ENCODE results near the gene ANHX. TPM values are rescaled to one million over a fixed set of nuclear protein-coding genes. Genes with fewer than 3 reads are reported as not detected.

ANHX gene
- total RNA-seq, 2 donors from 2014 or later: not detected

DNA sequence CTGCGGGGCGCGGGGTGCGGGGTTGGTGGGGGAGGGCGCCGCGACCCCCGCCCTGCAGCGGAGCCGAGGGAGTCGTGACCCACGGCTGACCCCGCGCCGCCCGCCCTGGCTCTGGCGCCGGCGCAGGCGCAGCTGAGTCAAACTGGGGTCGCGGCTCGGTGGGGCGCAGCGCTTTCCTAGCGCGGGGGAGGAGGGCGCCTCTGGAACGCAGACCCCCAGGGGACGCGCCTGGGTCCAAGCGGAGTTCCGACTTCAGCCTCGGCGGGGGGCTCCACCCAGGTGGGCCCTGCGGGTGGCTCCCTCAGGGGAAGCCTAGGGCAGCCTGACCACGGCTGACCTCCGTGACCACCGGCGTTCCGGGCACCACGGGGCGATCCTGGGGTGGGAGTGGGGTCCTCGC, 467 bp upstream of the ANHX start:
- H3K4me1 ChIP-seq: no peaks in the 10 kb centered on the region
- DNase-seq (ENCODE audit: low spot score): no peak
- H3K27ac ChIP-seq: no peak overlapping the region
- TF ChIP-seq, protein P1, sequence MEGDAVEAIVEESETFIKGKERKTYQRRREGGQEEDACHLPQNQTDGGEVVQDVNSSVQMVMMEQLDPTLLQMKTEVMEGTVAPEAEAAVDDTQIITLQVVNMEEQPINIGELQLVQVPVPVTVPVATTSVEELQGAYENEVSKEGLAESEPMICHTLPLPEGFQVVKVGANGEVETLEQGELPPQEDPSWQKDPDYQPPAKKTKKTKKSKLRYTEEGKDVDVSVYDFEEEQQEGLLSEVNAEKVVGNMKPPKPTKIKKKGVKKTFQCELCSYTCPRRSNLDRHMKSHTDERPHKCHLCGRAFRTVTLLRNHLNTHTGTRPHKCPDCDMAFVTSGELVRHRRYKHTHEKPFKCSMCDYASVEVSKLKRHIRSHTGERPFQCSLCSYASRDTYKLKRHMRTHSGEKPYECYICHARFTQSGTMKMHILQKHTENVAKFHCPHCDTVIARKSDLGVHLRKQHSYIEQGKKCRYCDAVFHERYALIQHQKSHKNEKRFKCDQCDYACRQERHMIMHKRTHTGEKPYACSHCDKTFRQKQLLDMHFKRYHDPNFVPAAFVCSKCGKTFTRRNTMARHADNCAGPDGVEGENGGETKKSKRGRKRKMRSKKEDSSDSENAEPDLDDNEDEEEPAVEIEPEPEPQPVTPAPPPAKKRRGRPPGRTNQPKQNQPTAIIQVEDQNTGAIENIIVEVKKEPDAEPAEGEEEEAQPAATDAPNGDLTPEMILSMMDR (IDR thresholded peaks at IDR 0.05): no peak
- no peak overlapping the region for H3K4me3 ChIP-seq
- H3K36me3 ChIP-seq: no peaks in the 10 kb centered on the region
- no peaks in the 10 kb centered on the region for H3K9me3 ChIP-seq
- H3K27me3 ChIP-seq: no peaks in the 10 kb centered on the region

DNA sequence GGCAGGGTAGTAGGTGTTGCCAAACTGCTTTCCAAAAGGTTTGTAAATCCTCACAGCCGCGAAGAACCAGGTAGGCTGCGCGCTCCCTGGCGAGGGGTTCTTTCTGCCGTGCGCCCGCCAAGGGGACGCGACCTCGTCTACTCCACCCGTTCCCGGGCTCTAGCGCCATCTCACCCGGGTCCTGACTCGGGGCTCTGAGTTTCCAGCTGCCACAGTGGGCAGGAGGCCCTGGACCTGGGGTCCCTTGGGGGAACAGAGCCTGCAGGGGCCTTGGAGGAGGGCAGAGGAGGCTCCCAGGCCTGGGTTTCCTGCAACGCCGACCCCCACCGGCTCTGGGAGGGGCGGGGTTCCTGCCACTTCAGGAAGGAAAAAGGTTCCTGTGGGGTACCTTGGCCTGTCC, 706 bp downstream of the ANHX start:
- Histone ChIP-seq H3K4me1 (no peaks in the 10 kb centered on the region), H3K27me3 (no peaks in the 10 kb centered on the region), H3K9me3 (no peaks in the 10 kb centered on the region), H3K27ac (no peak overlapping the region), H3K36me3 (no peaks in the 10 kb centered on the region), H3K4me3 (no peak overlapping the region)
- TF ChIP-seq, protein P1 (IDR thresholded peaks at IDR 0.05): no peak
- no peak for DNase-seq (ENCODE audit: low spot score)

DNA sequence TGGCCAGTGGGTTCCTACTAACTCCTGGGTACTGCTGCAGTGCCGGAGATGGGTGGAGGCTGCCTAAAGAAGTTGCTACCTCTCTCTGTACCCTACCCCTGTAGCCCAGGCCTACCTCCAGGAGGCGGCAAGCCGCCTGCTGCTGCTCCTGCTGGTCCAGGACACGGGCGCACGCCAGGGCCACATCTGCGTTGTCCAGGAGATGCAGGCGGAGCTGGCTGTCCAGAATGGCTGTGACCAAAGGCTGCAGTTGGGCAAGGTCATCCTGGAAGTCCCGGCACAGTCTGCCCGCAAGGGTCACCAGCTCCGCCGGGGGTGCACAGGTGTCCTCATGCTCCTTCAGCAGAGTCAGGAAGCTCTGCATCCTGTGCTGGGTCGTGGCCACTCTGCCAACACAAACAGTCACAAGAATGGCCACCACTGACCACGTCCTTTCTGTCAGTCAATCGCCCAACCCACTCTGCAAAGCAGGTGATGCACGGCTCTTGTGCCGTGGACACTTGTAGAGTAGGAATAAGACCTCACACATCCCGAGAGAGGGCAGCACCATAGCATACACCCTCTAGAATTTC, 1.6 kb downstream of the ANHX start:
- TF ChIP-seq, protein P1 (IDR thresholded peaks at IDR 0.05): no peak
- Histone ChIP-seq H3K4me3 (no peak overlapping the region), H3K4me1 (no peaks in the 10 kb centered on the region), H3K36me3 (no peaks in the 10 kb centered on the region), H3K27me3 (no peaks in the 10 kb centered on the region), H3K27ac (no peak overlapping the region), H3K9me3 (no peaks in the 10 kb centered on the region)
- no peak for DNase-seq (ENCODE audit: low spot score)

DNA sequence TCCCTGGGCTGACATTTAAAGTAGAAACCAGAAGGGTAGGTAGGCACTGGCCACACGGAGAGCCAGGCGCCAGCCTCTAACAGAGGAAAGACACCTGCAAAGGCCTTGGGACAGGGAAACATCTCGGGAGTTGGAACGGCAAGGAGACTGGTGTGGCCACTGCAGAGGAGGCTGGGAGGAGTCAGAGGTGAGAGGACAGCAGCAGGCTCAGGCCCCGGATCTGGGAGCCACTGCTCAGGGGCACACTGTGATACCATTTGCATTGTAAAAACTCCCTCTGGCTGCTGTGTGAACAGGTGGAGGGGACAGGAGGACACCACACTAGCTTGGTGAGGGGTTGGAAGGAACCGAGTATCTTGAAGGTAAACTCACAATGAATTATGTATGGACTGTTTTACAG, 2.7 kb downstream of the ANHX start:
- no peaks in the 10 kb centered on the region for H3K9me3 ChIP-seq
- no peak for DNase-seq (ENCODE audit: low spot score)
- no peaks in the 10 kb centered on the region for H3K4me1 ChIP-seq
- no peaks in the 10 kb centered on the region for H3K36me3 ChIP-seq
- TF ChIP-seq, protein P1 (IDR thresholded peaks at IDR 0.05): no peak
- no peak overlapping the region for H3K4me3 ChIP-seq
- H3K27ac ChIP-seq: no peak overlapping the region
- no peaks in the 10 kb centered on the region for H3K27me3 ChIP-seq

DNA sequence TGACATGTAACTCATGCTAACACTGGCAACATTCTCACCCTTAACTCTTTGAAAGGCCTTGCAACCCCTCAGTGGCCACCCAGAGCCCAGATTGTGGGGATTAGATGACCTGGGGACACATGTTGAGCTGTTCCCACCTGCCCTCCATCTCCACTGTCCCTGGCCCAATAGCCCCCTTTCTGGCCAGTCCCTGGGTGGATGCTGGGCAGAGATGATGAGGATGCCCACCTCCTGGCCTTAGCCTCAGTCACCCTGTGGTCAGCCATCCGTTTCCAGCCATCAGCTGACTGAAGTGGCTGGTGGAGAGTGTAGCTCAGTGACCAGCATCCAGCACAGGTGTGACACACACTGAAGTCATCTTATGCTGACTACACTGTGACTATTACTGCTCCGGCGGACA, 4.7 kb downstream of the ANHX start:
- no peaks in the 10 kb centered on the region for H3K4me1 ChIP-seq
- peaks cover 0 to under 1% of the 10 kb centered on the region in 2 donors for H3K9me3 ChIP-seq
- H3K4me3 ChIP-seq: no peak overlapping the region
- no peak overlapping the region for H3K27ac ChIP-seq
- no peaks in the 10 kb centered on the region for H3K27me3 ChIP-seq
- DNase-seq (ENCODE audit: low spot score): no peak
- no peaks in the 10 kb centered on the region for H3K36me3 ChIP-seq
- TF ChIP-seq, protein P1 (IDR thresholded peaks at IDR 0.05): no peak

DNA sequence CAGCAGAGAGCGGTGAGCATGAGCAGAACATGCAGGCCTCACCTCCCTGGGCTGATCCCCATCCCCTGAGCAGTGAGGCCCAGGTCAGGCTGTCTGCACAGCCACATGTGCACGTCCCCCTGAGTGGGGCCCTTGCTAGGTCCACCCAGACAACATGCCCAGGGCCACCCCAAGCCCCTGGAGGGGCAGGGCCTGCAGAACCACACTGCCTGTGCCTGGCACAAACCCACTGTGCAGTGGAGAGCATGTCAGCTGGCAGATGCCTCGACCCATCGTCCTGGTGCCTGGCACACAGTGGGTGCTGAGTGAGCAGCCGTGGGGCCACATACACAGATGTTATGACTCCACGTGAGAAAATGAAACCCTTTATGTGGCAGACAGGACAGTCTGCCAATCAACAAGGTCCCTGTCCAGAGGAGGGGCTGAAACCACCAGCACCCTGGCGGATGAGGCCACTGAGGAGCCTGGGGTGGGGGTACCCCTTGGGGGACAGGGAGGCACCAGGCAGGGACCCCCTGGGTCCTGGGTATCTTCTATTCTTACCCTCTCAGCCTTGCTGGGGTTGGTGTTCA, 8.3 kb downstream of the ANHX start:
- DNase-seq (ENCODE audit: low spot score): no peak
- no peaks in the 10 kb centered on the region for H3K36me3 ChIP-seq
- no peak overlapping the region for H3K4me3 ChIP-seq
- TF ChIP-seq, protein P1 (IDR thresholded peaks at IDR 0.05): no peak
- H3K9me3 ChIP-seq: peaks cover 0 to 15% of the 10 kb centered on the region in 2 donors
- no peaks in the 10 kb centered on the region for H3K4me1 ChIP-seq
- no peaks in the 10 kb centered on the region for H3K27me3 ChIP-seq
- H3K27ac ChIP-seq: no peak overlapping the region

Data from right atrium auricular region (tissue), 2 donors.